Activated naive CD8-positive, alpha-beta T cell treated with anti-CD3 and anti-CD28 coated beads for 36 hours (primary cell): Measurements from ENCODE around the gene MIGA2. TPM values are rescaled to one million over a fixed set of nuclear protein-coding genes. Genes with fewer than 3 reads are reported as not detected.

ENCODE experiments used
- DNase-seq: peaks from one replicate; pipeline ENCODE4 v3.0.0; 2021
- H3K27ac Mint-ChIP-seq: one replicate; pipeline ENCODE4 v1.8.0; 2022; ENCODE audit warnings: mild to moderate bottlenecking, moderate library complexity, mixed read lengths
- H3K27me3 Mint-ChIP-seq: one replicate; pipeline ENCODE4 v1.8.0; 2022; ENCODE audit warnings: mild to moderate bottlenecking, mixed read lengths
- H3K36me3 Mint-ChIP-seq: one replicate; pipeline ENCODE4 v1.8.0; 2021; ENCODE audit warnings: mild to moderate bottlenecking, mixed read lengths
- H3K4me1 Mint-ChIP-seq: one replicate; pipeline ENCODE4 v1.8.0; 2021; ENCODE audit warnings: mixed read lengths
- H3K4me3 Mint-ChIP-seq: one replicate; pipeline ENCODE4 v1.8.0; 2022; ENCODE audit warnings: mild to moderate bottlenecking, moderate library complexity, mixed read lengths
- H3K9me3 Mint-ChIP-seq: one replicate; pipeline ENCODE4 v1.8.0; 2022; ENCODE audit warnings: mixed read lengths
- total RNA-seq, 2 experiments: library from RNA; stranded (reverse); gene quantifications; one replicate each; pipeline ENCODE4 v1.2.3, GENCODE V29; 2021

Gene MIGA2
- total RNA-seq, 2 experiments from 2014 or later = 26.2 to 29.0 TPM

- Mint-ChIP-seq H3K27ac (no peak overlapping the region), H3K27me3 (no peaks in the 10 kb centered on the region), H3K4me3 (no peak overlapping the region), H3K4me1 (no peaks in the 10 kb centered on the region), H3K9me3 (no peaks in the 10 kb centered on the region), H3K36me3 (peaks cover 10% of the 10 kb centered on the region)
- DNase-seq = no peak
Measured at GRCh38 chr9:129007766-129008468, 28.5 kb upstream of the MIGA2 start.

GRCh38 chr9:129008469-129008965, 27.9 kb upstream of the MIGA2 start:
- no peak overlapping the region for H3K27ac Mint-ChIP-seq

GRCh38 chr9:129008986-129009583, 27.3 kb upstream of the MIGA2 start:
- H3K36me3 Mint-ChIP-seq = peaks cover 10% of the 10 kb centered on the region

More at GRCh38 chr9:129008469-129008965, 27.9 kb upstream of the MIGA2 start:
- Mint-ChIP-seq H3K36me3 (peaks cover 10% of the 10 kb centered on the region), H3K4me1 (no peaks in the 10 kb centered on the region), H3K27me3 (no peaks in the 10 kb centered on the region), H3K9me3 (no peaks in the 10 kb centered on the region), H3K4me3 (no peak overlapping the region)
- no peak for DNase-seq

DNA sequence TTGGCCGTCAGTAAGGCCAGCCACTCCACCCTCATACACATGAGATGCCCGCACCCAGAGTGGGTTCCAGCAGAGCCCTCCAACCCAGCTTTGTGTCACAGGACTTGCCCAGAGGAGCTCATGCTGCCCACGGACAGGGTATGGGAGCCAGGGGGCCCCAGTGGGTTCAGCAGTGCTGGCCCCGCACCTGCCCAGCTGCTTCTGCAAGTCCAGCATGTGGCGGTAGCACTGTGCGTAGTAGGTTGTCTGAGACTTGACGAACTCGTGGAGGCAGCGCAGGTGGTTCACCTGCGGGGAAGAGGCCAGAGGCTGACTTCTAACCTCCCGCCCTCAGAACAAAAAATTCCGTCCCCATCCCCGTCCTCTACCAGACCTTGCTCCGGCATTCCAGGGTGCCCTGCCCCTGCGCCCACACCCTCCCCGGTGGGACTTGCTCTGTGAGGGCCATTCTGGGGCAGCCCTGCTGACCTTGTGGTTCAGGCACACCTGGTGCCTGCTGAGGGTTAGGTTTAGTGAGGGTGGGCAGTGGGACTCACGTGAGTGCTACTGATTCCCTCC, 26.8 kb upstream of the MIGA2 start:
- DNase-seq = no peak
- H3K4me3 Mint-ChIP-seq = no peak overlapping the region
- no peaks in the 10 kb centered on the region for H3K27me3 Mint-ChIP-seq
- peaks cover 10% of the 10 kb centered on the region for H3K36me3 Mint-ChIP-seq
- no peaks in the 10 kb centered on the region for H3K4me1 Mint-ChIP-seq
- no peaks in the 10 kb centered on the region for H3K9me3 Mint-ChIP-seq
- no peak overlapping the region for H3K27ac Mint-ChIP-seq

More at GRCh38 chr9:129008986-129009583, 27.3 kb upstream of the MIGA2 start:
- Mint-ChIP-seq H3K27me3 (no peaks in the 10 kb centered on the region), H3K9me3 (no peaks in the 10 kb centered on the region), H3K27ac (no peak overlapping the region), H3K4me3 (no peak overlapping the region), H3K4me1 (no peaks in the 10 kb centered on the region)
- no peak for DNase-seq

GRCh38 chr9:129010267-129010975, 26.0 kb upstream of the MIGA2 start:
- Mint-ChIP-seq H3K4me1 (no peaks in the 10 kb centered on the region), H3K27ac (no peak overlapping the region), H3K27me3 (no peaks in the 10 kb centered on the region), H3K4me3 (no peak overlapping the region), H3K36me3 (peaks cover 10% of the 10 kb centered on the region), H3K9me3 (no peaks in the 10 kb centered on the region)
- DNase-seq = no peak

DNA sequence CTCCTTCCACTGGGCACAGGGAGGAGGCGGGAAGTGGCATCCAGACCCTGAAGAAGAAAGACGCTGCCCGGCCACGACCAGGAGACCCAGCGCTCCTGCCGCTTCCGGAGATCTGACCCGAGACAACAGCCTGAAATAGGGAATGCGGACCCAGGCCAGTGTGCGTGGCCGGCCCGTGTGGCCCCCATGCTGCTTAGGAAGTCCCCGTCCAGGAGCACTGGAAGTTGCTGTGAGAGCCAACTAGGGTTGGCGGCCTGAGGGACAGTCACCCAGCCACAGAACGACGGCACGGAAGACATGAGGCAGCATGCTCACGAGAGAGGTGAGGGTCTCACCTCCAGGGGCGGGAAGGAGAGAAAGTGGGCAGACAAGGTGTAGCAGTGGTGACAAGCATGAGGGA, 25.3 kb upstream of the MIGA2 start:
- no peaks in the 10 kb centered on the region for H3K9me3 Mint-ChIP-seq
- peaks cover 7% of the 10 kb centered on the region for H3K36me3 Mint-ChIP-seq
- no peaks in the 10 kb centered on the region for H3K27me3 Mint-ChIP-seq
- no peak for DNase-seq
- no peak overlapping the region for H3K27ac Mint-ChIP-seq
- no peaks in the 10 kb centered on the region for H3K4me1 Mint-ChIP-seq
- H3K4me3 Mint-ChIP-seq = no peak overlapping the region

DNA sequence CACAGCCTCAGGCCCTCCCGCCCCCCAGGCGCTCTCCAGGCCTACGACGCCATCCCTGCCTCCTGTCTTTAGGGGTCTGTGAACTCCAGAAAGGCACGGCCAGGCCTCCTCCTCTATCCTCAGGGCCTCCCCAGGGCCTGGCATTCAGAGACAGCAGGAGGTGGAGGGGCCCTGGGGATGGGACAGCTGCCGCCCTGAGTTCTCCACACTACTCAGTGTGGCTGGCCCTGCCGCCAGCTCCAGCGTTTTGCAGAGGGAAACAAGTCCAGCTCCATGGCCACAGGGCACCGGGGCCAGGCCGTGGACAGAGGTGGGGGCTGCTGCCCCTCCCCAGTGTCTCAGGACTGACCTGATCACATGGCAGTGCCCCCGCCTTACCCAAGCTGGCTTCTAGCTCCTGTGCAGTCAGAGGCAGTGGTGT, 24.7 kb upstream of the MIGA2 start:
- Mint-ChIP-seq H3K27ac (no peak overlapping the region), H3K4me3 (no peak overlapping the region), H3K4me1 (no peaks in the 10 kb centered on the region), H3K36me3 (peaks cover 5% of the 10 kb centered on the region), H3K27me3 (no peaks in the 10 kb centered on the region), H3K9me3 (no peaks in the 10 kb centered on the region)
- DNase-seq = no peak

- no peak overlapping the region for H3K27ac Mint-ChIP-seq
- peaks cover 5% of the 10 kb centered on the region for H3K36me3 Mint-ChIP-seq
- H3K4me3 Mint-ChIP-seq = no peak overlapping the region
- H3K27me3 Mint-ChIP-seq = no peaks in the 10 kb centered on the region
- H3K9me3 Mint-ChIP-seq = no peaks in the 10 kb centered on the region
- no peak for DNase-seq
- no peaks in the 10 kb centered on the region for H3K4me1 Mint-ChIP-seq
Measured at GRCh38 chr9:129012343-129012742, 24.1 kb upstream of the MIGA2 start.

DNA sequence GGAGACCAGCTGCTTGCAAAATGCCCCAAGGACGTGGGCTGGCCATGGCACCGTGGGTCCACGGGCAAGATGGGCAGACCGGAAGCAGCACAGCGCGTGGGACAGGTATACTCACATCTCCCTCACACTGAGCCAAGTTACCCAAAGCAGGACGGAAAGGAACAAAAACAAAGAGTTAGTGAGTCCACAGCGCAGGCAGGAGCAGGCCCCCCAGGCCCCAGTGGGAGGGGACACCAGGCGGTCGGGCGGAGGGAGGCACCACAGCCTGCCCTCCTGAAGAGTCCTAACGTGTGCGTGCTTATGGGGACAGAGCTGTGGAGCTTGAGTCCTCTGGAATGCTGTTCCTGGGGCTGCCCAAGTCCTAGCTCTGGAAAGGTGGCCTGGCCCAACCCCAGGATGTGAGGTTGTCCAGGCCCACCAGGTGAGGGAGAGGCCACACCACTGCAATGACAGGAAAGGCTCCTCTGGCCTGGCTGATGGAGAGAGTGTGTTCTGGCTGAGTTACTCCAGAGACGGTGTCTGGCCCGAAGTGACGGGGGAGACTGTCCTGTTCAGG, 23.5 kb upstream of the MIGA2 start:
- Mint-ChIP-seq H3K27me3 (no peaks in the 10 kb centered on the region), H3K4me3 (no peak overlapping the region), H3K9me3 (no peaks in the 10 kb centered on the region), H3K27ac (no peak overlapping the region), H3K36me3 (no peaks in the 10 kb centered on the region), H3K4me1 (no peaks in the 10 kb centered on the region)
- no peak for DNase-seq

GRCh38 chr9:129013674-129014073, 22.8 kb upstream of the MIGA2 start:
- Mint-ChIP-seq H3K4me1 (no peaks in the 10 kb centered on the region), H3K27ac (no peak overlapping the region), H3K9me3 (no peaks in the 10 kb centered on the region), H3K4me3 (no peak overlapping the region), H3K27me3 (no peaks in the 10 kb centered on the region), H3K36me3 (no peaks in the 10 kb centered on the region)
- DNase-seq = no peak

GRCh38 chr9:129014124-129014523, 22.3 kb upstream of the MIGA2 start:
- no peaks in the 10 kb centered on the region for H3K27me3 Mint-ChIP-seq
- H3K27ac Mint-ChIP-seq = no peak overlapping the region
- no peak for DNase-seq
- no peaks in the 10 kb centered on the region for H3K9me3 Mint-ChIP-seq
- H3K4me1 Mint-ChIP-seq = no peaks in the 10 kb centered on the region
- peaks cover 2% of the 10 kb centered on the region for H3K36me3 Mint-ChIP-seq
- H3K4me3 Mint-ChIP-seq = no peak overlapping the region

DNA sequence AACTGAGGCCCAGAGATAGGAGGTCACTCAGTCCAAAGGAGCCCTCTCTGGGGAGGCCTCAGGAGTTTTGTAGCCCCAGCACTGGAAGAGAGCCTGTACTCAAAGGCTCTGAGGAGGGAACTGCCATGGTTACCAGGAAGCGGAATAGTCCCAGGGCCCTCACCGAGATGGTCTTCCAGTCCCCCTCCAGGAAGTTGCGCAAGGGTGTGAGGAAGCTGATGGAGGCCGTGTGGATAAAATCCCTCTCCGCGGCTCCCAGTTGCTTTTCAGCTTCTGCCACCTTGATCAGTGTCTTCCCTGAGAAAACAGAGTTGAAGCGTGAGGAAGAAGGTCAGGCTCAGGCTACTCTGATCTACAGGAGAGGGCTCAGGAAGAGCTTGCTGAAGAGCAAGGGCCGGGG, 21.8 kb upstream of the MIGA2 start:
- DNase-seq = no peak
- no peak overlapping the region for H3K27ac Mint-ChIP-seq

DNA sequence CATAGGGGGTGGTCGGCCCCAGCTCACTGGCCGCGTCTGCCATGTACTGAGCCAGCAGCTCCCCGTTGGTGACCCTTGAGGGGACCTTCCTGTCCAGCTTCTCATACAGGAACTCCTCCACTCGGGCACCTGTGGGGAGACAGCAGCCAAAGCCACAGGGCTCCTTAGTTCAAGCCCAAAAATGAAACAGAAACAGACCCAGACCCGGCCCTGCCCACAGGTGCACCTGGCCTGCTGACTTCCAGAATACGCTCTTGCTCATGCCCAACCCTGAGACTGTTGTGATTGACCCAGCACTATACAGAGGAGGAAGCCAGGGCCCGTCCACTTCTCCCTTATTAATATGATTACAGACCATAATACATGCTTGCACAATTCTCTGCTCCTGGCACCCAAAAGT, 15.3 kb upstream of the MIGA2 start:
- Mint-ChIP-seq H3K9me3 (no peaks in the 10 kb centered on the region), H3K36me3 (peaks cover 3% of the 10 kb centered on the region), H3K27me3 (no peaks in the 10 kb centered on the region), H3K4me3 (no peak overlapping the region), H3K4me1 (peaks cover 11% of the 10 kb centered on the region), H3K27ac (peak overlapping the region; percentile 28)
- no peak for DNase-seq

More for the DNA sequence above, 21.8 kb upstream of the MIGA2 start:
- no peak overlapping the region for H3K4me3 Mint-ChIP-seq
- H3K9me3 Mint-ChIP-seq = no peaks in the 10 kb centered on the region
- no peaks in the 10 kb centered on the region for H3K4me1 Mint-ChIP-seq
- peaks cover 2% of the 10 kb centered on the region for H3K36me3 Mint-ChIP-seq
- H3K27me3 Mint-ChIP-seq = no peaks in the 10 kb centered on the region

GRCh38 chr9:129022037-129022436, 14.4 kb upstream of the MIGA2 start:
- Mint-ChIP-seq H3K36me3 (peaks cover 3% of the 10 kb centered on the region), H3K4me3 (no peak overlapping the region), H3K9me3 (no peaks in the 10 kb centered on the region), H3K27me3 (no peaks in the 10 kb centered on the region), H3K27ac (no peak overlapping the region), H3K4me1 (peaks cover 18% of the 10 kb centered on the region)
- no peak for DNase-seq
